ENCODE data around the gene OR1S2.
"Not testable (repeated sequence)": the region's sequence is repeated elsewhere in the genome, so short reads cannot be mapped to it uniquely, and the experiment has no call there.

OR1S2 gene

GRCh38 chr11:58204042-58204441 is at the start of gene OR1S2:
Gene OR1S2 (minus strand): TSS chr11:58204142. CDS start chr11:58204142, 0 bp downstream.
- DNase-seq: no peak

GRCh38 chr11:58243954-58244353 is 40.0 kb upstream of the OR1S2 start:
- no peak for DNase-seq

- no peak for DNase-seq
Observed at GRCh38 chr11:58227956-58228615, 24.1 kb upstream of the OR1S2 start.

GRCh38 chr11:58222721-58223120 is 18.8 kb upstream of the OR1S2 start:
- no peak for DNase-seq

- DNase-seq: no peak
Observed at GRCh38 chr11:58216476-58216875, 12.5 kb upstream of the OR1S2 start.

- DNase-seq: not testable (repeated sequence)
Observed at GRCh38 chr11:58212420-58212819, 8.5 kb upstream of the OR1S2 start, which contains the start of gene OR1S1. Gene OR1S1 (plus strand): TSS chr11:58212720.

- DNase-seq: no peak
Observed at GRCh38 chr11:58199271-58199670, 4.7 kb downstream of the OR1S2 start.

- DNase-seq: no peak
Observed at GRCh38 chr11:58195939-58196338, 8.0 kb downstream of the OR1S2 start.

- no peak for DNase-seq
Observed at GRCh38 chr11:58193391-58193790, 10.6 kb downstream of the OR1S2 start.

GRCh38 chr11:58192229-58192628 is 11.7 kb downstream of the OR1S2 start:
- no peak for DNase-seq

GRCh38 chr11:58188770-58189169 is 15.2 kb downstream of the OR1S2 start, which contains the start of gene OR9Q2:
Gene OR9Q2 (plus strand): TSS chr11:58189070. CDS start chr11:58190491, 1,421 bp downstream.
- no peak for DNase-seq

GRCh38 chr11:58186938-58187337 is 17.0 kb downstream of the OR1S2 start:
- DNase-seq: no peak

GRCh38 chr11:58179648-58180047 is 24.3 kb downstream of the OR1S2 start:
- DNase-seq: no peak

GRCh38 chr11:58178444-58178843 is 25.5 kb downstream of the OR1S2 start:
- DNase-seq: no peak

GRCh38 chr11:58177409-58178054 is 26.4 kb downstream of the OR1S2 start:
- DNase-seq: no peak

- DNase-seq: no peak
Observed at GRCh38 chr11:58165504-58166106, 38.3 kb downstream of the OR1S2 start.

GRCh38 chr11:58164990-58165389 is 39.0 kb downstream of the OR1S2 start:
- no peak for DNase-seq

- DNase-seq: no peak
Observed at GRCh38 chr11:58164389-58164788, 39.6 kb downstream of the OR1S2 start.
